SJCRH30 (cell line): ENCODE results near the gene LENEP. TPM values are rescaled to one million over a fixed set of nuclear protein-coding genes. Genes with fewer than 3 reads are reported as not detected.
A peak's percentile ranks its signal among the peaks of the same experiment; 100 is the strongest.
"Not testable (repeated sequence)": the region's sequence is repeated elsewhere in the genome, so short reads cannot be mapped to it uniquely, and the experiment has no call there.

Experiments
- DNase-seq, 2 experiments: peaks; one replicate each; pipeline ENCODE4 v3.0.0-alpha.2; 2015 to 2020
- H3K27ac ChIP-seq: fragments of 250-450 bp; sonication (Bioruptor Pico); 2 replicates; pipeline ENCODE4 v1.5.1; 2020; ENCODE audit warnings: mild to moderate bottlenecking, moderate library complexity
- H3K27me3 ChIP-seq: fragments of 250-450 bp; sonication (Bioruptor Pico); 2 replicates; pipeline ENCODE4 v1.5.1; 2020; ENCODE audit warnings: mild to moderate bottlenecking, moderate library complexity
- H3K36me3 ChIP-seq: fragments of 250-450 bp; sonication (Bioruptor Pico); 2 replicates; pipeline ENCODE4 v1.5.1; 2020; ENCODE audit warnings: mild to moderate bottlenecking, moderate library complexity
- H3K4me1 ChIP-seq: fragments of 250-450 bp; sonication (Bioruptor Pico); 2 replicates; pipeline ENCODE4 v1.5.1; 2020; ENCODE audit warnings: mild to moderate bottlenecking, moderate library complexity
- H3K4me3 ChIP-seq: fragments of 250-450 bp; sonication (Bioruptor Pico); 2 replicates; pipeline ENCODE4 v1.5.1; 2020; ENCODE audit warnings: mild to moderate bottlenecking, moderate library complexity
- H3K9me3 ChIP-seq: fragments of 250-450 bp; sonication (Bioruptor Pico); replicated peaks from 2 replicates; pipeline ENCODE4 v1.5.1; 2020; ENCODE audit warnings: mild to moderate bottlenecking, moderate library complexity
- total RNA-seq: library from RNA; depleted of rRNA; stranded (reverse); fragments of >200 nt; shearing (Covaris generic); gene quantifications from 2 replicates; pipeline ENCODE4 v1.2.3, GENCODE V29; 2014

The LENEP gene
- total RNA-seq, 1 experiment from 2014 or later = not detected

DNA sequence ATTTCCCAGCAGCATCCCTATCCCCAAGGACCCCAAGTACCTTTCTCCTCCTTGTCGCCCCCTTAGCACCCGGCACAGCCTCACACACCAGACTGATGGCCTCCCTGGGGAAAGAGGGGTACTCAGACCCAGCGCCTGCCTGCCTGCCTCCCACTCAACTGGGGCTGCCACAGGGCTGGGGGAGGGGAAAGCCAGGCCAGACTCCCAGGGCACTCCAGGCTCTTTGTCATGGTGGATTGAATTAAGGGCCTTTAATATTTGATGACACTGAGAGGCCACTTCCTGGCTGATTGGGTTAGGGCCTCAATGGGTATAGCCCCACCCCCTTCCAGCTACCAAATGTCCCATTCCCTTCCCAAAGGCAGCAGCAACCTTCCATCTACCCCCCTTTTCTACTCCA lies 24.7 kb upstream of the LENEP start:
- H3K36me3 ChIP-seq = peaks cover 33% of the 10 kb centered on the region
- peaks cover 25% of the 10 kb centered on the region for H3K4me1 ChIP-seq
- peak overlapping the region; percentile 64 for H3K27ac ChIP-seq
- H3K4me3 ChIP-seq = peak overlapping the region; percentile 48
- H3K27me3 ChIP-seq = no peaks in the 10 kb centered on the region
- no peaks in the 10 kb centered on the region for H3K9me3 ChIP-seq
- peak; percentile 34 to 75 for DNase-seq

DNA sequence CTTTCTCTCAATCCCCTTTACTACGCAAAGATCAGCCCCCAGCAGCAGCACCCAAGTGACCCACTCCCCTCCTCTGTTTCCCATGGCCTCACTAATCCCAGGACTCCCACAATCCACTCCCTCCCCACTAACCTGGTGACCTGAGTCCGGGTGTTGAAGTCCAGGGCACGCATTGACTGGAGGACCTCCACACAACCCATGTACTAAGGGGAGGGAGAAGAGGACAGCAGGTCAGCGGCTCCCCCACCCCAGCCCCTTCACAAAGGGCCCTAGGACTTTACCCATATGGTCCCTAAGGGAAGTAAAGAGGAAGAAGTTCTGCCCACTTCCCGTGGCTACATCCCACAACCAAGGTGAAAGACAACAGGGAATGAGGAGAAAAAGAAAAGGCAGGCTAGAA lies 24.1 kb upstream of the LENEP start:
- DNase-seq = no peak
- Histone ChIP-seq H3K4me3 (peak overlapping the region; percentile 48), H3K4me1 (peaks cover 25% of the 10 kb centered on the region), H3K27me3 (no peaks in the 10 kb centered on the region), H3K36me3 (peaks cover 33% of the 10 kb centered on the region), H3K9me3 (no peaks in the 10 kb centered on the region), H3K27ac (peak overlapping the region; percentile 64)

DNA sequence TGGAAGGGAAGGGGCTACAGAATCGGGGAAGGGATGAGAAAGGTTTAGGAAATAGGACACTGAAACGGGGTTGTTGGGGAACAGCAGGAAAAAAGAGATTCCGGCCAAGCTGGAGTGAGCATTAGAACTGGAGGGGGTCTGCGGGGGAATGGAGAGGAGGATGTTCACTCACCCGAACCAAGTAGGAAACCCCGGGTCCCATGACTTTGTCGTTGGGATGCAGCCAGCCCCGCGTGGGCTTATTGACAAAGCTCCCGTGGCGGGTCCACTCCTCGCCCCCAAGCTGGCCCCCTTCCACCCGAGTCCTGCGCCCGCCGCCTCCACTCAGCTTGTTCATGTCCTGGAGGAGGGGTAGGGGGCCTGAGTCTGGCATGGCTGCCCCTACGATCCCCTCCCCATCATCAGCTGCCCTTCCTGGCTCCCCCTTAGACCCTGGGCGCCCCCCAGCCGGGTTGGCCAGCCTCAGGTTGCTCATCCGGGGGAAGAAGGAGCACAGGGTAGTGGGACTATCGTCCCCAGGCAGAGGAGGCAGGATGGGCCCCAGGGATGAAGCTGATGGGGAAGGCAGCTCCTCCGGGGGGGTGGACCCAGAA lies 23.4 kb upstream of the LENEP start:
- Histone ChIP-seq H3K4me3 (peak overlapping the region; percentile 48), H3K4me1 (peaks cover 25% of the 10 kb centered on the region), H3K27me3 (no peaks in the 10 kb centered on the region), H3K9me3 (no peaks in the 10 kb centered on the region), H3K27ac (peak overlapping the region; percentile 76; the same call in 1 of the 2 replicates), H3K36me3 (peaks cover 27% of the 10 kb centered on the region)
- no peak for DNase-seq

DNA sequence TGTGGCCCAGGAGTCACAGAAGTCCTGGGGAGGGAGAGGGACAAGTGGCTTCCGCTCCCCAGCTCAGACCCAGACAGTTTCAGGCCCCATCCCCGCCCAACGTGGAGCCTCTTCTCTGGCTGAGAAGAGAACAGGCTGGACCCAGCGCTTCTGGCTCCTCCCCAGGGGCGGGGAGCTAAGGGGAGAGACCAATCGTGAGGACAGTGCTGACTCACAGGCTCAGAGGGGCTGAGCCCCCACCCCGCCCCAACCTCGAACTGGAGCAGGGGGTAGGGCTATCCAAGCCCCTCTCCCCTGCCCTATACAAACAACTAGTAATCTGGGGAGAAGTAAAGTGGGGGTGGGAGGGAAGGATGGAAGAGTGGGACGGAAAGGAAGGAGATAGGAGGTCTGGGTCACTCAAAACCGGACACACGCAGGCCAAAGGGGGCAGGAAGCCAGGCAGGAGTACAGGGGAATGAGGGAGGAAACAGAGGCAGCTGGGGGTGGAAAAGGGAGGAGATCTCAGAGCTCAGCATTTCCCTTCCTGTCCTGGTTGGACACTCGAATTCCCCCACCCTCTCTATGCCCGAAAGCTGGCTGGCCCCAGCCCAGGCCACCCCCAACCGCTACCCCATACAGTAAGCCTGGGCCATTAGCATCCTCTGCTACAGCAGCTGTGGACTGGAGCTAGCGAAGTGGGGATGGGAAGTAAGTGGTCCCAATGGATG lies 22.6 kb upstream of the LENEP start, which contains the start of gene SHC1:
SHC1 (minus strand) TSS at position 117 of the 710 bp plus-strand sequence. CDS start 221 bp downstream, outside the sequence.
- H3K4me1 ChIP-seq = peaks cover 25% of the 10 kb centered on the region
- peak within 1 kb of the TSS; percentile 48 for H3K4me3 ChIP-seq
- peaks cover 20% of the 10 kb centered on the region for H3K36me3 ChIP-seq
- peak within 1 kb of the TSS; percentile 76 for H3K27ac ChIP-seq
- no peaks in the 10 kb centered on the region for H3K9me3 ChIP-seq
- peak; percentile 92 to 93 for DNase-seq
- no peaks in the 10 kb centered on the region for H3K27me3 ChIP-seq

DNA sequence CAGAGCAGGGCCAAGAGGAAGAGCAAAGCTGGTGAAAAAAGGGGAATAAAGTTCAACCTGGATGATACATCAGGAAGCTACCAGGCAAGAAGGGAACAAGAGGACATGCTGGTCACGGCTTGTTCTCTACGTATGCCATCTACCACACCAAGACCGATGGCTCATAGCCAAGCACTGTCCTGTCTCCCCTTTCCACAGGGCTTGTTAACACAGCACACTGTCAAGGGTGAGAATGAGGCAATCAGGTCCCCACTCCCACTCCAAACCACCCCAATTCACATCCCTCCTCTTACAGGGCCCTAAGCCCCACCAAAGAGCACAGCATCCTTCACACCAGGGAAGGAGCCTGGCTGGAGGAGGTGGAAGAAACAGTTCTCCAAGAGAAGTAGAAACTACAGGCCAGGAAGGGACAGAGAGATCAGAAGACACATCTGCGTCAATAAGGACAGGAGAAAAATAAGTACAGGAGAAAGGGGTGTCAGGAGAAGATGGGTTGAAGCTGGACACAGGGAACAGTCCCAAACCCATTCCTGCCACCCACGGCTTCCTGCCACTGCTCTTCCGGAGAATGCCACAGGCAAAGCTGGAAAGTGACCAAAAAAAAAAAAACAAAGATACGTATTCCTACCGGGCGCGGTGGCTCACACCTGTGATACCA lies 21.9 kb upstream of the LENEP start:
- DNase-seq = no peak
- peaks cover 19% of the 10 kb centered on the region; the same call in 1 of the 2 replicates for H3K36me3 ChIP-seq
- H3K9me3 ChIP-seq = no peaks in the 10 kb centered on the region
- peaks cover 25% of the 10 kb centered on the region for H3K4me1 ChIP-seq
- peak overlapping the region; percentile 76 for H3K27ac ChIP-seq
- H3K4me3 ChIP-seq = peak overlapping the region; percentile 48
- H3K27me3 ChIP-seq = no peaks in the 10 kb centered on the region

DNA sequence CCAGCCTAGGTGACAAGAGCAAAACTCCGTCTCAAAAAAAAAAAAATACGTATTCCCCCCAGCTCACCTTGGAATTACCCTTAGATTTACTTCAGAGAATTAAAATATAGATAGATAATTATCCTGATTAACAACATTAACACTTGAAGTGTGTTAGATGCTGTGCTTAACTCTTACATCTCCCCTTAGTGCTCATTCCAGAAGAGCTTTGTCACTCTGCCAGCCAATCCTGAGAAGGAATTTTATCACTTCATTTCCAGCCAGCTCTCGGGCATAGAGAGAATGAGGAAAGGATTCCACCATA lies 21.2 kb upstream of the LENEP start:
- peak overlapping the region; percentile 95 for H3K27ac ChIP-seq
- H3K36me3 ChIP-seq = peaks cover 12% of the 10 kb centered on the region; the same call in 1 of the 2 replicates
- no peak for DNase-seq
- no peaks in the 10 kb centered on the region for H3K27me3 ChIP-seq
- H3K4me1 ChIP-seq = peaks cover 25% of the 10 kb centered on the region
- no peaks in the 10 kb centered on the region for H3K9me3 ChIP-seq
- H3K4me3 ChIP-seq = peak overlapping the region; percentile 70

DNA sequence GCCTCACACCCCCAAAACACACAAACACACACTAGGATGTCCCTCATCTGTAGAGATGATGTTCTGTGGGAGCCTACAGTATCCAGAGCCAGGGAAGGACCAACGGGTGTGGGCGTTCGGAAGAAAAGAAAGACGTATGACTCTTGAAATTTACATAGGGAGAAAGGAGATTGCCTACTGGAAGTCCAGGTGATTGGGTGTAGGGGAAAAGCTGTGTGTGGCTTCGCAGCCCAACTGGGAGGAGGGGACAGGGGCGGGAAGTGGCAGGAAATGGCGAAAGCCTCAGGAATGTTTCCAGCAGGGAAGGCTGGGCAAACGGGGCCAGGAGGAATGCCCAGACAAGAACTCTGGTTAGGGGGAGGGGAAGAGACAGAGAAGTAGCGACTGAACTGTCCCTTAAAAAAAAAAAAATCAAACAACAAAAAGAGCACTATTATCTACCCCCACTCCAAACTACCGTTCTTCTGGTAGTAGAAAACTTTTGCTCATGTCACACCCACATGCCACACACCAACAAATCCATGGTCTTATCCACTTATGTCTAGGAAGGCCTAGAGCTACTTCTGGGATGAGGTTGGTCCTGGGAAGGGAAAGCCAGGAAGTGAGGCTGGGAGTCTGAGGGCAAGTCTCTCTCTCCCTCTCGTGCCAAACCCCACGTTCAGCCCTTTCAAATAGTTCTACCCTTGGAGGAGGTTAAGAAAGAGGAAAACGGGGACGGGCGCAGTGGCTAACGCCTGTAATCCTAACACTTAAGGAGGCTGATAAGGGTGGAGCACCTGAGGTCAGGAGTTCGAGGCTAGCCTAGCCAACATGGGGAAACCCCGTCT lies 20.7 kb upstream of the LENEP start:
- peaks cover 25% of the 10 kb centered on the region for H3K4me1 ChIP-seq
- H3K36me3 ChIP-seq = peaks cover 8% of the 10 kb centered on the region; the same call in 1 of the 2 replicates
- H3K27me3 ChIP-seq = no peaks in the 10 kb centered on the region
- peak; percentile 87 for DNase-seq
- peak overlapping the region; percentile 95 for H3K27ac ChIP-seq
- peak overlapping the region; percentile 70 for H3K4me3 ChIP-seq
- no peaks in the 10 kb centered on the region for H3K9me3 ChIP-seq

DNA sequence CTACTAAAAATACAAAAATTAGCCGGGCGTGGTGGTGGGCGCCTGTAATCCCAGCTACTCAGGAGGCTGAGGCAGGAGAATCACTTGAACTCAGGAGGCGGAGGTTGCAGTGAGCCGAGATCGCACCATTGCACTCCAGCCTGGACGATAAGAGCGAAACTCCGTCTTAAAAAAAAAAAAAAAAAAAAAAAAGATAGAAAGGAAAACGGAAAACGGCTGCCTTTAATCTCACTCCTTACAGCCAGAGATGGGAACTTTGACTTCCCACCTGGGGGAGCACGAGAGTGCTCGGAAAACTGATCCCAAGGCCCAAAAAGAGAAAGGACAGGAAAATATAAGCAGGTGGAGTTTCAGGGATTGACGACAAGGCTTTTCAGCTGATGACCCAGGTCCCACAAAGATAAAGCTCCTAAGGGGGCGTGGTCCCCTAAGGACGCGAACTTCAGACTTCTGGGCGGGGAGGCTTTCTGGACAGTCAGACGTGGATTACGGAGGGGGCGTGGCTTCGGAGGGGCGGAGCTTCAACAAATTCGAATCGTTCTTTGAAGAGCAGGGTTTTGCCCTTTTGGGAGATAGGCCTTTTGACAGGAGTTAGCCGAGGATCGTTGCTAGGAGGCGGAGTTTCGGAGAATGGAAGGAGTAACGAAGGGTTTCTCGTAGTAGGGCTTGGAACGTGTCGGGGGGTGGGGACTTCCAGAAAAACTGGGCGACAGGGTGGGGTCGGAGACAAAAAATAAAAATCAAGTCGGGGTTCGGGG lies 19.9 kb upstream of the LENEP start:
- H3K27ac ChIP-seq = peak overlapping the region; percentile 95
- H3K4me3 ChIP-seq = peak overlapping the region; percentile 70
- H3K4me1 ChIP-seq = peaks cover 25% of the 10 kb centered on the region
- H3K36me3 ChIP-seq = peaks cover 10% of the 10 kb centered on the region; the same call in 1 of the 2 replicates
- DNase-seq = peak; percentile 97 to 98
- no peaks in the 10 kb centered on the region for H3K27me3 ChIP-seq
- H3K9me3 ChIP-seq = no peaks in the 10 kb centered on the region

DNA sequence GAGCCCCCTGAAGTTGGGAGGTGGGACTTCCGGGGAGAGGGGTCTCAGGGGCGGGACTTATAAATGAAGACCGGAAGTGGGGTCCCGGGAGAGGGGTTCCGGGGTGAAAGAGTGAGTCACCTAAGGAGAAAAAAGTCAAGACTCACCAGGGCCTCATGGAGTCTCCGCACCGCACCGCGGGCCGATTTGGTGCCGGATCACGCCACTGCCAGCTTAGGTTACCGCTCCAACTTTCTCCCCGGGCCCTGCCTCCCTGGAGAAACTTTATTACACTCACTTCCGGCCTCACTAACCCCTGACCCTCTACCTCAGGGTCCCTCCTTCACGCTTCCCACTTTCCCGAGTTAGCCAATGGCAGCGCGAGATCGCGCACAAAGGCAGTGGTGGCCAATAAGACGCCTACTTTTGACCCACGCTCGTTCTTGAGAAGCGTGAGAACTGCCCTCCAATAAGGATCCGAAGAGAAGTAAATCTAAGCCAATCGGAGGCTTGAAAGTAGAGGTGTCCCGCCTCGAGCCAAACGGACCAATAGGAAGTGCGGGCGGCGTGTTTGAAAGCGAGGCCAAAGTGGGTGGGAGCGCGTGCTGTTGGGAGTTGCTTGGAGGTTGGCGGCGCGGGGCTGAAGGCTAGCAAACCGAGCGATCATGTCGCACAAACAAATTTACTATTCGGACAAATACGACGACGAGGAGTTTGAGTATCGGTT lies 19.1 kb upstream of the LENEP start, which contains the start of gene CKS1B:
CKS1B (plus strand) TSS at position 580 of the 706 bp plus-strand sequence; CDS start at position 645, 65 bp downstream.
- H3K27ac ChIP-seq = peak within 1 kb of the TSS; percentile 95
- peaks cover 12% of the 10 kb centered on the region; the same call in 1 of the 2 replicates for H3K36me3 ChIP-seq
- peaks cover 18% of the 10 kb centered on the region for H3K4me1 ChIP-seq
- H3K27me3 ChIP-seq = no peaks in the 10 kb centered on the region
- DNase-seq = peak; percentile 98 to 99
- no peaks in the 10 kb centered on the region for H3K9me3 ChIP-seq
- peak within 1 kb of the TSS; percentile 70 for H3K4me3 ChIP-seq

DNA sequence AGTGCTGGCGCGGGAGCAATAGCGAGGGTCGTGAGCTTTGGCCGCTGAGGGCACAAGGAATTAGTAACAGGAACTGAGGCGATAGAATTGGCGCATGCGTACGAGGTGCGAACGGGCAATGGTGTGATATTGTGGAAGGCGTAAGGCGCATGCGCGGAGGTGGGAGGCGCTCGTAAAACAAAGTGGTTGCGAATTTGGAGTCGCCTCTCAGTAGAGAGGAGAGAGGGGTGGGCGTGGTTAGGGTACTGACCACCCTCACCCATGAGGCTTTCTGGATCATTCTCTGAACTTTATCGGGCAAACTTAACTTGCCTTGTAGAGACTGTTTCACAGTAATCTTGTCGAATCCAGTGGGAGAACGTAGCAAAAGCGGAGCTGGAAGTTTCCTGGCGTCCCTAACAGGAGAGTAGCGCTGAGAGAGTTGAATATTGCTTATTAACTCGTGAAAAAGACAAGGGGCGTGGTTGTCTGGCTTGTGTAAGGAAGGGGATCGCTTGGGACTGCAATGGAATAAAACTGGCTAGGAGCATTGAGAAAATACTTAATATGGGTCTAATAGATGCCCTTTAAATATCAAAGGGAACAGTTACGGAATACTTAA lies 18.5 kb upstream of the LENEP start:
- Histone ChIP-seq H3K27me3 (no peaks in the 10 kb centered on the region), H3K27ac (peak overlapping the region; percentile 95), H3K9me3 (no peaks in the 10 kb centered on the region), H3K4me1 (peaks cover 16% of the 10 kb centered on the region), H3K36me3 (peaks cover 19% of the 10 kb centered on the region), H3K4me3 (peak overlapping the region; percentile 70)
- peak; percentile 95 to 98 for DNase-seq

DNA sequence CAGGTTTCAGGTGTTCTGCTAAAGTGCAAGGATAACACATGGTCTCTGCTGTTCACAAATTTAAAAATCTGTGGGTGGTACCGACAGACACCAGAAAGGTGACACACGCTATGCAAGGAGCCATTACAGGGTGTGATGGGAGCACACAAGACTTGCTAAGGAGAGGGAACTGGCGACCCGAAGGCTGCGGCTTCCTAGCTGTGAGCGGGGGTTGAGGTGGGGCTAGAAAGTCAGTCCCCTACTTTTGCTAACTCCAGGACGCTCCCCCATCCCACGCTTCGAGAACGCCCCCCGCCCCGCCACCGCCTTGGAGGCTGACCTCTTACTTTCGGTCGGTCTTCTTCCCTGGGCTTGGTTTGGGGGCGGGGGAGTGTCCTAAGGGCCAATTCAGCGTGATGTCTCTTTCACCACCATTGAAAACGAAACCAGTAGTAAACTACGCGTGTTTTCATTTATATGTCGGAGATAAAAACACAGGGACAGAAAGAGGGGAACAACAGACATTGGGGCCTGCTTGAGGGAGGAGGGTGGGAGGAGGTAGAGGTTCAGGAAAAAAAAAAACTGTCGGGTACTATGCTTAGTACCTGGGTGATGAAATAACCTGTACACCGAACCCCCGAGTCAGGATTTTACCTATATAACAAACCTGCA lies 17.9 kb upstream of the LENEP start:
- Histone ChIP-seq H3K27ac (peak overlapping the region; percentile 95), H3K9me3 (no peaks in the 10 kb centered on the region), H3K4me1 (peaks cover 16% of the 10 kb centered on the region), H3K4me3 (peak overlapping the region; percentile 70), H3K36me3 (peaks cover 25% of the 10 kb centered on the region), H3K27me3 (no peaks in the 10 kb centered on the region)
- DNase-seq = peak in 1 of 2 experiments; percentile 28

DNA sequence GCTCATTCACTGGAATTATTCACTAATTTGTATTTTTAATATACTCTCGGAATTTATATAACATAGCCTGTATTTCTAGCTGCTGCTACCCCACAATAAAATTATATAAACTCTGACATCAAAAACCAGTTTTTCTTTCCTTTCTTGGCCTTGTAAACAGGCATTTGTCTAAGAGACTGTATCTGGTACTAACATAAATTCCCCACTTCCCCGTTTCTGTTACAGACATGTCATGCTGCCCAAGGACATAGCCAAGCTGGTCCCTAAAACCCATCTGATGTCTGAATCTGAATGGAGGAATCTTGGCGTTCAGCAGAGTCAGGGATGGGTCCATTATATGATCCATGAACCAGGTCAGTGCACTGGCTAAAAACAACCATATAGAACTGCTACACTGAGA lies 15.6 kb upstream of the LENEP start:
- not testable (repeated sequence) for H3K27me3 ChIP-seq, H3K4me3 ChIP-seq, H3K9me3 ChIP-seq, DNase-seq, H3K27ac ChIP-seq, H3K4me1 ChIP-seq
- peaks cover 28% of the 10 kb centered on the region for H3K36me3 ChIP-seq

DNA sequence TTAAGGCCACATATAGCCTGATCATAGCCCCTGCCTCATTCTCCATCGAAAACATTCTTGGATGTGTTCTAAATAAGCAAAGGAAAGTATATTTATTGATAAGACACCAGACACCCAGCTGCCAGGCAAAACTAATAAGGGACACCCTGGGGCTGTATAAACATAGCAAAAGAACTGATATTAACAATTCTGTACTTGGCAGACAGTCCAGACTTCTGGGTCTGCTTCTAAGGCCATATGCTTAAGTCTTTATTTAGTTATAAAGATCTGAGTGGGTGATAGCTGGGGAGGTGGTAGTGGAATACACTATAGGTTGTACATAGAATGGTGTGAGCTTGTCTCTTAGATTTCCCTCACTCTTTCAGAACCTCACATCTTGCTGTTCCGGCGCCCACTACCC lies 15.0 kb upstream of the LENEP start:
- H3K27ac ChIP-seq = no peak overlapping the region
- H3K4me3 ChIP-seq = no peak overlapping the region

More for the DNA sequence above, 15.0 kb upstream of the LENEP start:
- Histone ChIP-seq H3K27me3 (no peaks in the 10 kb centered on the region), H3K4me1 (no peaks in the 10 kb centered on the region), H3K36me3 (peaks cover 28% of the 10 kb centered on the region), H3K9me3 (no peaks in the 10 kb centered on the region)
- no peak for DNase-seq
